Measurements from ENCODE around the gene SCN4B.

Gene SCN4B

GRCh38 chr11:118175031-118175992 lies 22.7 kb upstream of the SCN4B start:
- no peak overlapping the region for H3K27ac ChIP-seq (ENCODE audit: low read depth, low read length)
- no peak overlapping the region for H3K18ac ChIP-seq (ENCODE audit: low read length)
- H2BK120ac ChIP-seq (ENCODE audit: insufficient read depth, low read length, poor library complexity): no peak overlapping the region
- H2AK5ac ChIP-seq (ENCODE audit: low read length): no peak overlapping the region
- H3K23ac ChIP-seq (ENCODE audit: low read length): no peak overlapping the region
- no peak overlapping the region for H3K4ac ChIP-seq (ENCODE audit: low read depth, low read length)
- peak overlapping the region; percentile 31 for H3K9ac ChIP-seq (ENCODE audit: low read length)
- H2BK12ac ChIP-seq (ENCODE audit: low read length): no peak overlapping the region
- H2AFZ ChIP-seq (ENCODE audit: insufficient read depth, low read length, poor library complexity): no peak overlapping the region
- H3K4me1 ChIP-seq (ENCODE audit: control insufficient read depth in 1 of 2, insufficient read depth in 2 of 2, low read length in 2 of 2): peaks cover 5 to 6% of the 10 kb centered on the region in 2 experiments
- H3K14ac ChIP-seq (ENCODE audit: low read length): no peak overlapping the region
- H3K27me3 ChIP-seq (ENCODE audit: insufficient read depth, low read length): peaks cover 2% of the 10 kb centered on the region
- H4K8ac ChIP-seq (ENCODE audit: low read depth, low read length): no peak overlapping the region
- no peak overlapping the region for H4K12ac ChIP-seq (ENCODE audit: low read depth, low read length)
- H3K79me2 ChIP-seq (ENCODE audit: control insufficient read depth, insufficient read depth, low read length, poor library complexity): no peaks in the 10 kb centered on the region
- H2BK5ac ChIP-seq (ENCODE audit: low read depth, low read length, poor library complexity): no peak overlapping the region
- no peak overlapping the region for H3K4me3 ChIP-seq (ENCODE audit: low read depth, low read length)
- H3K4me2 ChIP-seq (ENCODE audit: low read length): no peak overlapping the region
- no CpG with 5 or more reads among the region's 13 CpGs for WGBS (ENCODE audit: extremely low coverage, insufficient coverage, insufficient read length)
- no peaks in the 10 kb centered on the region for H3K79me1 ChIP-seq (ENCODE audit: low read length)
- H3K36me3 ChIP-seq (ENCODE audit: control insufficient read depth in 1 of 2, insufficient read depth in 2 of 2, low read length in 2 of 2): no peaks in the 10 kb centered on the region
- peaks cover 2% of the 10 kb centered on the region for H3K9me3 ChIP-seq (ENCODE audit: insufficient read depth, low read depth, low read length)
- H4K91ac ChIP-seq (ENCODE audit: low read depth, low read length): no peak overlapping the region
- peak; percentile 75 to 94 for DNase-seq

GRCh38 chr11:118174006-118174567 lies 21.5 kb upstream of the SCN4B start:
- DNase-seq: no peak
- no CpG with 5 or more reads among the region's 9 CpGs for WGBS (ENCODE audit: extremely low coverage, insufficient coverage, insufficient read length)
- Histone ChIP-seq H2AK5ac (ENCODE audit: low read length) (no peak overlapping the region), H3K4ac (ENCODE audit: low read depth, low read length) (no peak overlapping the region), H3K9ac (ENCODE audit: low read length) (no peak overlapping the region), H3K9me3 (ENCODE audit: insufficient read depth, low read depth, low read length) (peaks cover 2% of the 10 kb centered on the region), H3K79me1 (ENCODE audit: low read length) (no peaks in the 10 kb centered on the region), H3K4me3 (ENCODE audit: low read depth, low read length) (no peak overlapping the region), H3K4me2 (ENCODE audit: low read length) (no peak overlapping the region), H2BK5ac (ENCODE audit: low read depth, low read length, poor library complexity) (no peak overlapping the region), H2BK120ac (ENCODE audit: insufficient read depth, low read length, poor library complexity) (no peak overlapping the region), H3K23ac (ENCODE audit: low read length) (peak overlapping the region; percentile 84), H3K27me3 (ENCODE audit: insufficient read depth, low read length) (peaks cover 2% of the 10 kb centered on the region), H3K14ac (ENCODE audit: low read length) (no peak overlapping the region), H3K18ac (ENCODE audit: low read length) (no peak overlapping the region), H4K8ac (ENCODE audit: low read depth, low read length) (no peak overlapping the region), H2BK12ac (ENCODE audit: low read length) (no peak overlapping the region), H4K91ac (ENCODE audit: low read depth, low read length) (no peak overlapping the region), H3K4me1 (ENCODE audit: control insufficient read depth in 1 of 2, insufficient read depth in 2 of 2, low read length in 2 of 2) (peaks cover 5 to 6% of the 10 kb centered on the region in 2 experiments), H4K12ac (ENCODE audit: low read depth, low read length) (no peak overlapping the region), H3K27ac (ENCODE audit: low read depth, low read length) (no peak overlapping the region), H3K79me2 (ENCODE audit: control insufficient read depth, insufficient read depth, low read length, poor library complexity) (no peaks in the 10 kb centered on the region), H3K36me3 (ENCODE audit: control insufficient read depth in 1 of 2, insufficient read depth in 2 of 2, low read length in 2 of 2) (no peaks in the 10 kb centered on the region), H2AFZ (ENCODE audit: insufficient read depth, low read length, poor library complexity) (no peak overlapping the region)

GRCh38 chr11:118172356-118172755 lies 19.7 kb upstream of the SCN4B start:
- H3K27me3 ChIP-seq (ENCODE audit: insufficient read depth, low read length): peaks cover 2% of the 10 kb centered on the region
- no peak overlapping the region for H2BK120ac ChIP-seq (ENCODE audit: insufficient read depth, low read length, poor library complexity)
- no peak overlapping the region for H2AFZ ChIP-seq (ENCODE audit: insufficient read depth, low read length, poor library complexity)
- H3K27ac ChIP-seq (ENCODE audit: low read depth, low read length): no peak overlapping the region
- H3K23ac ChIP-seq (ENCODE audit: low read length): no peak overlapping the region
- DNase-seq: no peak
- H3K9ac ChIP-seq (ENCODE audit: low read length): no peak overlapping the region
- no CpG with 5 or more reads among the region's 9 CpGs for WGBS (ENCODE audit: extremely low coverage, insufficient coverage, insufficient read length)
- no peak overlapping the region for H2AK5ac ChIP-seq (ENCODE audit: low read length)
- H3K18ac ChIP-seq (ENCODE audit: low read length): no peak overlapping the region
- H3K36me3 ChIP-seq (ENCODE audit: control insufficient read depth in 1 of 2, insufficient read depth in 2 of 2, low read length in 2 of 2): no peaks in the 10 kb centered on the region
- H2BK5ac ChIP-seq (ENCODE audit: low read depth, low read length, poor library complexity): no peak overlapping the region
- no peak overlapping the region for H4K8ac ChIP-seq (ENCODE audit: low read depth, low read length)
- no peak overlapping the region for H4K91ac ChIP-seq (ENCODE audit: low read depth, low read length)
- no peak overlapping the region for H3K4me3 ChIP-seq (ENCODE audit: low read depth, low read length)
- no peaks in the 10 kb centered on the region for H3K79me2 ChIP-seq (ENCODE audit: control insufficient read depth, insufficient read depth, low read length, poor library complexity)
- no peak overlapping the region for H3K4me2 ChIP-seq (ENCODE audit: low read length)
- H3K9me3 ChIP-seq (ENCODE audit: insufficient read depth, low read depth, low read length): peaks cover 5% of the 10 kb centered on the region
- no peaks in the 10 kb centered on the region for H3K79me1 ChIP-seq (ENCODE audit: low read length)
- no peak overlapping the region for H4K12ac ChIP-seq (ENCODE audit: low read depth, low read length)
- H3K4ac ChIP-seq (ENCODE audit: low read depth, low read length): no peak overlapping the region
- H3K14ac ChIP-seq (ENCODE audit: low read length): no peak overlapping the region
- peaks cover 5 to 6% of the 10 kb centered on the region in 2 experiments for H3K4me1 ChIP-seq (ENCODE audit: control insufficient read depth in 1 of 2, insufficient read depth in 2 of 2, low read length in 2 of 2)
- no peak overlapping the region for H2BK12ac ChIP-seq (ENCODE audit: low read length)

GRCh38 chr11:118171269-118172062 lies 18.8 kb upstream of the SCN4B start:
- no peak overlapping the region for H3K4me3 ChIP-seq (ENCODE audit: low read depth, low read length)
- H3K18ac ChIP-seq (ENCODE audit: low read length): no peak overlapping the region
- H3K79me2 ChIP-seq (ENCODE audit: control insufficient read depth, insufficient read depth, low read length, poor library complexity): no peaks in the 10 kb centered on the region
- H3K4me2 ChIP-seq (ENCODE audit: low read length): no peak overlapping the region
- H4K12ac ChIP-seq (ENCODE audit: low read depth, low read length): no peak overlapping the region
- no peak overlapping the region for H3K27ac ChIP-seq (ENCODE audit: low read depth, low read length)
- no peak overlapping the region for H4K8ac ChIP-seq (ENCODE audit: low read depth, low read length)
- H2BK5ac ChIP-seq (ENCODE audit: low read depth, low read length, poor library complexity): no peak overlapping the region
- H3K14ac ChIP-seq (ENCODE audit: low read length): no peak overlapping the region
- no peaks in the 10 kb centered on the region for H3K36me3 ChIP-seq (ENCODE audit: control insufficient read depth in 1 of 2, insufficient read depth in 2 of 2, low read length in 2 of 2)
- no peak overlapping the region for H2AFZ ChIP-seq (ENCODE audit: insufficient read depth, low read length, poor library complexity)
- H4K91ac ChIP-seq (ENCODE audit: low read depth, low read length): no peak overlapping the region
- H3K79me1 ChIP-seq (ENCODE audit: low read length): no peaks in the 10 kb centered on the region
- peaks cover 5 to 6% of the 10 kb centered on the region in 2 experiments for H3K4me1 ChIP-seq (ENCODE audit: control insufficient read depth in 1 of 2, insufficient read depth in 2 of 2, low read length in 2 of 2)
- no peak overlapping the region for H3K4ac ChIP-seq (ENCODE audit: low read depth, low read length)
- H2BK12ac ChIP-seq (ENCODE audit: low read length): no peak overlapping the region
- H3K9ac ChIP-seq (ENCODE audit: low read length): no peak overlapping the region
- no peak overlapping the region for H2BK120ac ChIP-seq (ENCODE audit: insufficient read depth, low read length, poor library complexity)
- DNase-seq: peak; percentile 35 to 78
- peaks cover 5% of the 10 kb centered on the region for H3K9me3 ChIP-seq (ENCODE audit: insufficient read depth, low read depth, low read length)
- no peak overlapping the region for H3K23ac ChIP-seq (ENCODE audit: low read length)
- peaks cover 2% of the 10 kb centered on the region for H3K27me3 ChIP-seq (ENCODE audit: insufficient read depth, low read length)
- WGBS (ENCODE audit: extremely low coverage, insufficient coverage, insufficient read length): no CpG with 5 or more reads among the region's 29 CpGs
- H2AK5ac ChIP-seq (ENCODE audit: low read length): no peak overlapping the region

Data from trophoblast cell (in vitro differentiated cells and primary cell).